ENCODE data around the gene SMC6.

Gene SMC6

DNA sequence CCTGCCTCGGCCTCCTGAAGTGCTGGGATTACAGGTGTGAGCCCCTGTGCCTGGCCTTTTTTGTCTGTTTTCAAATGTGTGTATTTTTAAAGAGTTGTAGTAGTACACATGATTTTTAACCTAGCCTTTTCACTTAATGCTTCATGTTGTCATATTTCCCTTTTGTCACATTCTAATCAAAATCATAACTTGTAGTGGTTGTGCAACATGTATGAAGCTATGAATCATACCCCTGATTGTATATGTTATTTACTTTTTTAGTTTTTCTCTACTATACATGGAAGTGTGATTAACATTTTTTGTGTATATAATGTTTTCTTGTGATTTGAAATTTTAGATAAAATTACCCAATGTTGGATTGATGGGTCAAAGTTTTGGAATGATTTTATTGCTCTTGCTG, 8.8 kb upstream of the SMC6 start:
- no peak for DNase-seq (ENCODE audit: low read depth)

- no peak for DNase-seq (ENCODE audit: low read depth)
Observed at GRCh38 chr2:17759805-17760204, 6.2 kb upstream of the SMC6 start.

- DNase-seq (ENCODE audit: low read depth), result no peak
Observed at GRCh38 chr2:17758118-17758517, 4.5 kb upstream of the SMC6 start.

- DNase-seq (ENCODE audit: low read depth), result no peak
Observed at GRCh38 chr2:17757321-17757720, 3.7 kb upstream of the SMC6 start.

- no peak for DNase-seq (ENCODE audit: low read depth)
Observed at GRCh38 chr2:17756668-17757067, 3.1 kb upstream of the SMC6 start.

- DNase-seq (ENCODE audit: low read depth), result no peak
Observed at GRCh38 chr2:17754773-17755425, 1.3 kb upstream of the SMC6 start.

DNA sequence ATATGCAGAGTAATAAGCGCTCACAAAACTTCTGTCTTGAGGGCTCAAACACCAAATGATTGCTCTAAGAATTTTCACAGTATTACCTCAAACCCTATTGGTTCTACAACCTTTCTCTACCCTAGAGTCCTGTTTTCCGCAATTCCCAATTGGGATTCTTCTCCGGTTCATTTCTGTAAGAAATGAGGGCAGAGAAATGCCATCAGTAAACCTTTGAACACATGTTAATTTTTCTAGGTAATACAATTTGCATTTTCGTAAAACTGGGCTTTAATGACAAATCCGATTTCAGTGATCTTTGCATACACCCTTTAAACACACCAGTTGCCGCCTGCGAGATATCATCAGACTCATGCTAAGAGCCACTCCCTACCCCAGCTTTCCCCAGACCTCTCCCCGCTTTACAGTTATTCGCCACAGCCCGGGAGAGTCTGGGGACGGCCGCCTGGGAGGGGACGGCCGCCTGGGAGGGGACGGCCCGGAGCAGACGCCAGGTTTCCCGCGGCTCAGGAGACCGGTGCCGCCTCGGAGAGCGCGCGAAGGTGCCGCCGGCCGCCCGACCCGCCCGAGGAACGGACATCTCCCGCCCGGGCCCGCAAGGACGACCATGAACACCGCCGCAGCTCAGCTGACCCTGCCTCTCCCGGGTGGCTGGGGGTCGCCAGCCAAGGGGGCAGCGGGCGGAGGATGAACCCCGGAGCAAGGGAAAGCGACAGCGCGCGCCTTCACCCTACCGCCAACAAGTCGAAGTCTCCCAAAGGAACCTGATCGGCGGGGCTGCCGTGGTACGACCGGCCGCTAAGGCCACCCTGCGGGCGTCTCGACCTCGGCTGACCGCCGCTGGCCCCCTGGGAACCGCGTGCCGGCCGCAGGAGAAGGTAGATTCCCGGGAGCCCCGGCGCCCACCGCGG, 463 bp downstream of the SMC6 start:
- peak; percentile 36 for DNase-seq (ENCODE audit: low read depth)

DNA sequence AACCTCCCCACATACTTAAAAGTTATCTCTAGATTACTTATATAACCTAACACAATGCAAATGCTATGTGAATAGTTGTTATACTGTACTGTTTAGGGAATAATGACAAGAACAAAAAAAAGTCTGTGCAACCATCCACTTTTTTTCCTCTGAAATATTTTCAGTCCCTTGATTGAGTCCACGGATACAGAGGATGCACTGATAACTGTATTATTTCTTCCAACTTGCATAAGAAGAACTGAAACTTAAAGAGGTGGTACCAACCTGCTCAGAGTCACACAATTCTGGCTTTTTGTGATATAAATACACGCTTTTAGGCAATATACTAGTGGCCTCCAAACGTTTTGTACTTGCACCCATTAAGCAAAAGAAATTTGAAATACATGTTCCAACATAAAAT, 1.4 kb downstream of the SMC6 start:
- no peak for DNase-seq (ENCODE audit: low read depth)

DNA sequence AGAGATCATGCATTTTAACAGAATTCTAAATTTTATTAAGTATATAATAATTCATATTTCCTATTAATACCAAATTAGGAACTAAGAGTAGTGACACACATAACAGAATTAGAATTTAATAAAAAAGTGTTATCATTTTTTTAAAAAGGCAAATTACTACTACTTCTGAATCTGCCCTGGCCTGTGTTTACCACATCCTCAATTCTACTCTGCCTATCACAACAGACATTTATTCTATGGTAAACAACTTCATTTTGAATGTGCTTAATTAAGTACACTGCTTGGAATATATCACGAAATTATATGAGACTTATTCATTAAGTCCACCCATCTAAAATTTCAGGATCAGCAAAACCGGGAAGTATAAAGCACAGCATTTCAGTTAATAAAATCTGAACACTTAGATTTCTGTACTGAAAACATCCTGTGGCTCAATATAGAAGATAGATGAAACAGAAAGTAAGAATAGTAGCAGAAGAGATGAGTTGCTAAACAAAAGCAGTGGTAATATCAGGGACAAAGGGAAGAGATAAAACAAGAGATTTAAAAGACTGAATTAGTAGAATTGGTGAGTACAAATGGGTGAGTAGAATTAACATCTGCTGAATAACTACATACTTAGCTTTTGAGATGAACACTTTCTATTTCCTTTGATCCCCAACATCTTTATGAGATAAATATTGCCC, 3.7 kb downstream of the SMC6 start:
- no peak for DNase-seq (ENCODE audit: low read depth)

DNA sequence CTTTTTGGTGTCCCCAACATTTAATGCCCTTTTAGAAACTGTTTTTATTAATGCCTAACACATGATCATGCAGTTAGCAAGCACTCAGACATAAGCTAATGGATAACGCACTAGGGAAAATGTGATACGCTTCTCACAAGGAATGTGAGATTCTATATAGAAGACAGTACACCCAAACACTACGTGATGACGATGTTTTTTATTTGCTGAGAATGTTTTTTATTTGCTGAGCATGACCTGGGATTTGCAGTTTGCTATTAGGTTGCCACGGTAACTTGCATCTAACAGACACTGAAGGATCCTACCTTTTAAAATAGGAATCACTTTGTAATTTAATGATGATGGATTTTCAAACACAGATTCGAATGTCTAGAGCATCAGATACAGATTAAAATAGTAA, 4.9 kb downstream of the SMC6 start:
- DNase-seq (ENCODE audit: low read depth), result no peak

DNA sequence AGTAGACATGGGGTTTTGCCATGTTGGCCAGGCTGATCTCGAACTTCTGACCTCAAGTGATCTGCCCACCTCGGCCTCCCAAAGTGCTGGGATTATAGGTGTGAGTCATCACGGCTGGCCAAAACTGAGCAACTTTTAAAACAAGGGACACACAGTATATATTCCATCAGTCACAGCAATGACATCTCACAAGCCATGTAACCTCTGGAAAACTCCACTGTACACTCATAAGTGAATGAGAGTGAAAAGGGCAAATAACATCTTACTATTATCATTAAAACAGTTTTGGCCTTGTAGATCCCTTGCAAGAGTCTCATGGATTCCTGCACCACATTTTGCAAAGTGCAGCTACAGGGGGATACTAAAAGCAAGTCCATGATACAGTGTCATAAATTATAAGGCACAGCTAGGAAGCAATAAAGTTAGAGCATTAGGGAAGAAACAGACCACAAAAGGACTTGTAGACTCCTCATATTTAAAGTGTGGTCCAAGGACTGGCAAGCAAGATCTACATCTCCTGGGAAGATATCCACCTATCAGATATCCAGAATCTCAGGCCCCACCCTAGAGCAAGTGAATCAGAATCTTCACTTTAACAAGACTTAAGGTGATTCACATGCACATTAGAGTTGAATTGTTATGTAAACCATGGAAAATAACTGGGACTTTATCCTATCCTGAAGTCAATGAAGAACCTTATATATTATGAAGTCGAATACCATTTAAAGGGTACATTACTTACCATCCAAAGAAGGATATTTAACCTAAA, 5.7 kb downstream of the SMC6 start:
- no peak for DNase-seq (ENCODE audit: low read depth)

DNA sequence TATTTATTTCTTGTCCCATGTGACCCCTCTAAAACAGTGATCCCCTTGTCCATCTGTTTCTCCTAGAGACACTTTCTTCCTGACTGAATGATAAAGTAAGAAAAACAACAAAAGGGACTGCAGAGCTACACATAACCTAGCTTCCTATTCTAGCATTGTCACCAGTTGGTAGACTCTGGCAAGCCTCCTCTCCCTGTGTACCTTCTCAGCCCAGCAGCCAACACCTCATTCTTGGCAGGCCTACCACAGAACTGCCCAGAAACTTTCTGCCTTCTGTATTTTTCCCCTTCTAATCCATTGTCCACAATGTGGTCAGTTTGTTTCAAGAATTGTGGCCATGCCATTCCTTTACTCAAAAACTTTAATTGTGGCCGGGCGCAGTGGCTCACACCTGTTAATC, 13.4 kb downstream of the SMC6 start:
- no peak for DNase-seq (ENCODE audit: low read depth)

GRCh38 chr2:17736989-17737388, 16.6 kb downstream of the SMC6 start:
- no peak for DNase-seq (ENCODE audit: low read depth)

GRCh38 chr2:17735864-17736263, 17.7 kb downstream of the SMC6 start:
- no peak for DNase-seq (ENCODE audit: low read depth)

GRCh38 chr2:17733599-17733998, 20.0 kb downstream of the SMC6 start:
- no peak for DNase-seq (ENCODE audit: low read depth)

DNA sequence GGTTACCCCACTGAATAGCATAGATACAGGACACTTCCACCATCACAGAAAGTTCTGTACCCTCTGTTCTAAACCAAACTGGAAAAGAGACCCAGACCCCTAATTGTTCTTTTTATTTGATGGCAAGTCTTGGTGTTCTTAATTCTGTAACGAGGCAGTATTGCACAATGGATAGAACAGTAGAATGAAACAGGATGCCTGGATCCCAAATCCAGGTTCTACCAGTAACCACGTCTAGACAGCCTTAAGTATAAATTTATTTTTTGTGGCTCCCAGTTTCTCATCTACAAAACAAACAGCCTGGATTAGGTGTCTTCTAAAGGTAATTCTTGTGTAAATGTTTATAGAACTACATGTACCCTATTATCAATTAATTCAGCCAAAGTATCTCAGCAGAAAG, 23.7 kb downstream of the SMC6 start:
- no peak for DNase-seq (ENCODE audit: low read depth)

DNA sequence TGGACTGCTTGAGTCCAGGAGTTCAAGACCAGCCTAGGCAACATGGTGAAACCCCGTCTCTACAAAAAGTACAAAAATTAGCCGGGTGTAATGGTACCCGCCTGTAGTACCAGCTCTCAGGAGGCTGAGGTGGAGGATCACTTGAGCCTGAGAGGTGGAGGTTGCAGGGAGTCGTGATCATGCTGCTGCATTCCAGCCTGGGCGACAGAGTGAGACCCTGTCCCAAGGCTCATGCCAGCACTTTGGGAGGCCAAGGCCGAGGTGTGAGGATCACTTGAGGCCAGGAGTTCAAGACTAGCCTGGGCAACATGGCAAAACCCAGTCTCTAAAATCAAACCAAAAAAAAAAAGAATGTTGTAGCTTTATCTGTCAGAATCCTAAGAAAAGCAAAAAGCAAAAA, 25.4 kb downstream of the SMC6 start:
- DNase-seq (ENCODE audit: low read depth), result no peak

DNA sequence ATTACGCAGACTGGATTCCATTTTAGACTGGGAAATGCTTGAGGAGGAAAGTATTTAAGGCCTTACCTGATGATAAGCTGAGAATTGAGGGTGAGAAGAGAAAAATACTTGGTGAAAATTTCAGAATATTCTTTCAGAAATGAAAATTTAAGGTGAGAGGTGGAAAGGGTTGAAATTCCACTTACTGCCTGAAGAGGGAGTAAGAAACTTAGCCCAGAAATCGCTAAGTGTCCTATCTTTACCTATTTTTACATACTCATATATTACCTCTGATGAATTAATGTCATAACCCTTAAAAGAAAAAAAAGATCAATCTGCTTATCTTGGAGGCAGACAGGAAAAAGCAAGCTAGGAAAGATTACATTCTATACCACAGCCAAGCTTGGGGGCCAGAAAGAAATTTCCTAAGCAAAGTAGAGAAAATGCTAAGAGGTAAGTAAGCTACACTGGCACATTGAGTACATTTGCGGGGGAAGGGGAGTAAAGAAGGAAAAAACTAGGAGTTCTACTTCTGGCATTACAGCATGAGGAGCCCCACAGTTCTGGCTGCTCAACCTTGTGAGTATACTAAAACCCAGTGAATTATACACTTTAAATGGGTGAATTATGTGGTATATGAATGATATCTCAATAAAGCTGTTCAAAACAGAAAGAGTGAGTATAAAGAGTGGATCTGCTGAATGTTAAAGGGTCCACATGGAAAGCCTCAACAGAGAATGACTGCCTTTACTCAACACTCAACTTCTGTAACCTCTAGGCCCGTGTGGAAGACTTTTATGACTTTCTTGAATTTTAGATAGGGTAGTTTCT, 33.8 kb downstream of the SMC6 start:
- DNase-seq (ENCODE audit: low read depth), result no peak

DNA sequence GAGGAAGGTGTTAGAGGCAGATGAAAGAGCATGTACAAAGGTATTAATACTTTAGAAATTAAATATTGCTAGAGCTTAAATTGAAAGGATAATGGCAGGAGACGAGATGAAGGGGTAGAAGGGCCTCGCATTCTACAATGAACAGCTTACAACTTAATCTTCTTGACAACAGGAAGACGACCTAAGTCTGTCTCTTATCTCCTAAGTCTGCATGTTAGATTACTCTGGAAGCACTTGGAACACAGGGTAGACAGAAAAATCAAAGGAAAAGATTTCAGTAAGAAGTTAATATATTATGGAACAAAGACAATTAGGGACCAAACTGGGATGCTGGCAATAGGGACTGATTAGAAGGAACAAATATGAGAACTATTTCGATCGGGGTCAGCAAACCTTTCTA, 34.9 kb downstream of the SMC6 start:
- no peak for DNase-seq (ENCODE audit: low read depth)

DNA sequence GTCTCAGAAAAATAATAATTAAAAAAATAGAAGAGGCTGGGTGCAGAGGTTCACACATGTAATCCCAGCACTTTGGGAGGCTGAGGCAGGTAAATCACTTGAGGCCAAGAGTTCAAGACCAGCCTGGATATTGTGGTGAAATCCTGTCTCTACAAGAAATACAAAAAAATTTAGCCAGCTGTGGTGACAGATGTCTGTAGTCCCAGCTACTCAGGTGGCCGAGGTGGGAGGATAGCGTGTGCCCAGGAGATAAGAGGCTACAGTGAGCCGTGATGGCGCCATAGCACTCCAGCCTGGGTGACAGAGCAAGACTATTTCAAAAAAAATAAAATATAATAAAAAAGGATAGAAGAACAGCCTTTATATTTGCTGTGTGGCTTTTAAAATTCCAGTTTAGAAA, 35.9 kb downstream of the SMC6 start:
- no peak for DNase-seq (ENCODE audit: low read depth)

GRCh38 chr2:17713291-17713690, 40.3 kb downstream of the SMC6 start:
- no peak for DNase-seq (ENCODE audit: low read depth)

All from stimulated activated CD8-positive, alpha-beta memory T cell treated with anti-CD3 and anti-CD28 coated beads, Interleukin-12 subunit alpha, Interleukin-12 subunit beta, amount 100 ng/mL, for 4 hours (primary cell).